ENCODE data around the gene RAB4A.

The RAB4A gene

GRCh38 chr1:229273507-229274232 is 2.8 kb downstream of the RAB4A start:
- H3K36me3 ChIP-seq (ENCODE audit: low read length): no peaks in the 10 kb centered on the region
- peaks cover 9% of the 10 kb centered on the region; the same call in 1 of the 2 replicates for H4K20me1 ChIP-seq (ENCODE audit: low read depth, low read length)
- no peak for TF ChIP-seq CTCF (IDR thresholded peaks at IDR 0.05; ENCODE audit: insufficient read depth, low read length, poor library complexity, severe bottlenecking)
- no peak for TF ChIP-seq EZH2phosphoT487 (conservative IDR thresholded peaks at IDR 0.05; ENCODE audit: low read length)
- H2AFZ ChIP-seq (ENCODE audit: low read depth, low read length, severe bottlenecking): no peak overlapping the region
- H3K4me3 ChIP-seq (ENCODE audit: insufficient read depth, low read length, poor library complexity, severe bottlenecking): no peak overlapping the region
- H3K79me2 ChIP-seq (ENCODE audit: insufficient read depth, low read length): peaks cover 50% of the 10 kb centered on the region
- no peaks in the 10 kb centered on the region for H3K9me3 ChIP-seq (ENCODE audit: insufficient read depth, low read length)
- H3K27me3 ChIP-seq (ENCODE audit: low read length): no peaks in the 10 kb centered on the region
- no peak overlapping the region for H3K9ac ChIP-seq (ENCODE audit: low read length)
- no peak overlapping the region for H3K27ac ChIP-seq (ENCODE audit: low read depth, low read length)
- no peaks in the 10 kb centered on the region for H3F3A ChIP-seq (ENCODE audit: insufficient read depth)
- no peaks in the 10 kb centered on the region for H3K9me2 ChIP-seq (replicated peaks; ENCODE audit: insufficient read depth, low read length)
- H3K4me2 ChIP-seq (ENCODE audit: low read depth, low read length, poor library complexity, severe bottlenecking): no peak overlapping the region

- Histone ChIP-seq H4K20me1 (ENCODE audit: low read depth, low read length) (peaks cover 9% of the 10 kb centered on the region; the same call in 1 of the 2 replicates), H3K4me3 (ENCODE audit: insufficient read depth, low read length, poor library complexity, severe bottlenecking) (no peak overlapping the region), H3K4me2 (ENCODE audit: low read depth, low read length, poor library complexity, severe bottlenecking) (no peak overlapping the region), H3K79me2 (ENCODE audit: insufficient read depth, low read length) (peaks cover 58% of the 10 kb centered on the region), H2AFZ (ENCODE audit: low read depth, low read length, severe bottlenecking) (no peak overlapping the region), H3K36me3 (ENCODE audit: low read length) (no peaks in the 10 kb centered on the region), H3K27ac (ENCODE audit: low read depth, low read length) (no peak overlapping the region), H3K9me3 (ENCODE audit: insufficient read depth, low read length) (no peaks in the 10 kb centered on the region), H3K9me2 (replicated peaks; ENCODE audit: insufficient read depth, low read length) (no peaks in the 10 kb centered on the region), H3K9ac (ENCODE audit: low read length) (no peak overlapping the region), H3K27me3 (ENCODE audit: low read length) (no peaks in the 10 kb centered on the region), H3F3A (ENCODE audit: insufficient read depth) (no peaks in the 10 kb centered on the region)
- TF ChIP-seq CTCF (IDR thresholded peaks at IDR 0.05; ENCODE audit: insufficient read depth, low read length, poor library complexity, severe bottlenecking) (no peak), EZH2phosphoT487 (conservative IDR thresholded peaks at IDR 0.05; ENCODE audit: low read length) (no peak)
These were observed 4.1 kb downstream of the RAB4A start for GRCh38 chr1:229275005-229275404.

- no peak overlapping the region for H3K4me2 ChIP-seq (ENCODE audit: low read depth, low read length, poor library complexity, severe bottlenecking)
- H3F3A ChIP-seq (ENCODE audit: insufficient read depth): no peaks in the 10 kb centered on the region
- H4K20me1 ChIP-seq (ENCODE audit: low read depth, low read length): peaks cover 7% of the 10 kb centered on the region; the same call in 1 of the 2 replicates
- no peak overlapping the region for H2AFZ ChIP-seq (ENCODE audit: low read depth, low read length, severe bottlenecking)
- H3K36me3 ChIP-seq (ENCODE audit: low read length): no peaks in the 10 kb centered on the region
- H3K9me3 ChIP-seq (ENCODE audit: insufficient read depth, low read length): no peaks in the 10 kb centered on the region
- H3K27me3 ChIP-seq (ENCODE audit: low read length): no peaks in the 10 kb centered on the region
- no peak for TF ChIP-seq CTCF (IDR thresholded peaks at IDR 0.05; ENCODE audit: insufficient read depth, low read length, poor library complexity, severe bottlenecking)
- TF ChIP-seq EZH2phosphoT487 (conservative IDR thresholded peaks at IDR 0.05; ENCODE audit: low read length): no peak
- peaks cover 61% of the 10 kb centered on the region for H3K79me2 ChIP-seq (ENCODE audit: insufficient read depth, low read length)
- H3K27ac ChIP-seq (ENCODE audit: low read depth, low read length): no peak overlapping the region
- H3K4me3 ChIP-seq (ENCODE audit: insufficient read depth, low read length, poor library complexity, severe bottlenecking): no peak overlapping the region
- H3K9ac ChIP-seq (ENCODE audit: low read length): no peak overlapping the region
- no peaks in the 10 kb centered on the region for H3K9me2 ChIP-seq (replicated peaks; ENCODE audit: insufficient read depth, low read length)
These were observed 7.3 kb downstream of the RAB4A start for GRCh38 chr1:229278120-229278741.

Data from SU-DHL-6 (cell line).